Measurements from ENCODE around the gene SNX19.

SNX19 gene

GRCh38 chr11:130839981-130840666 lies 76.2 kb downstream of the SNX19 start:
- peaks cover 2% of the 10 kb centered on the region for H3K9me3 ChIP-seq (ENCODE audit: control insufficient read depth, low read length)
- no peak overlapping the region for H3K4me2 ChIP-seq (ENCODE audit: low read length, poor library complexity, severe bottlenecking)
- H3K9ac ChIP-seq (ENCODE audit: low read length): peak overlapping the region; percentile 77
- H3K4ac ChIP-seq (ENCODE audit: low read depth in 1 of 2, low read length in 2 of 2): no peak overlapping the region
- H2BK12ac ChIP-seq (ENCODE audit: low read length in 2 of 2): no peak overlapping the region
- H3K4me3 ChIP-seq (ENCODE audit: insufficient read depth in 1 of 2, low read depth in 1 of 2, low read length in 2 of 2): peak overlapping the region in 1 of 2 experiments; percentile 73
- no peaks in the 10 kb centered on the region for H3K79me1 ChIP-seq (replicated peaks; ENCODE audit: low read length, poor library complexity, severe bottlenecking)
- no peaks in the 10 kb centered on the region for H3K27me3 ChIP-seq (ENCODE audit: control insufficient read depth in 1 of 2, insufficient read depth in 1 of 2, low read length in 2 of 2)
- WGBS: 18% methylated on average over 3 of the region's 3 CpGs
- H3K14ac ChIP-seq (ENCODE audit: low read length in 2 of 2): no peak overlapping the region
- no peak overlapping the region for H2BK120ac ChIP-seq (ENCODE audit: low read depth, low read length)
- H3K36me3 ChIP-seq (ENCODE audit: control insufficient read depth in 1 of 2, insufficient read depth in 2 of 2, low read depth in 1 of 2, low read length in 2 of 2): no peaks in the 10 kb centered on the region
- peak overlapping the region in 1 of 2 experiments; percentile 61 for H3K18ac ChIP-seq (ENCODE audit: low read depth in 1 of 2, low read length in 2 of 2)
- DNase-seq: peak; percentile 77
- H4K8ac ChIP-seq (ENCODE audit: low read length): no peak overlapping the region
- no peak overlapping the region for H3K27ac ChIP-seq (ENCODE audit: low read length, poor library complexity, severe bottlenecking)
- no peak overlapping the region for H2BK15ac ChIP-seq (ENCODE audit: low read depth, poor library complexity, severe bottlenecking)
- no peak overlapping the region for H3K23ac ChIP-seq (ENCODE audit: low read length in 2 of 2)
- H3K4me1 ChIP-seq (ENCODE audit: control insufficient read depth, insufficient read depth, low read depth, low read length): no peaks in the 10 kb centered on the region
- H2BK5ac ChIP-seq (ENCODE audit: low read depth, low read length, poor library complexity, severe bottlenecking): no peak overlapping the region
- no peak overlapping the region for H2AK5ac ChIP-seq (ENCODE audit: low read length, severe bottlenecking)
- H4K91ac ChIP-seq (ENCODE audit: low read length): no peak overlapping the region
- H2AFZ ChIP-seq (ENCODE audit: low read depth, low read length): no peak overlapping the region

GRCh38 chr11:130837194-130837593 lies 79.1 kb downstream of the SNX19 start:
- Histone ChIP-seq H3K9ac (ENCODE audit: low read length) (no peak overlapping the region), H3K27ac (ENCODE audit: low read length, poor library complexity, severe bottlenecking) (no peak overlapping the region), H2AK5ac (ENCODE audit: low read length, severe bottlenecking) (no peak overlapping the region), H3K4me3 (ENCODE audit: insufficient read depth in 1 of 2, low read depth in 1 of 2, low read length in 2 of 2) (no peak overlapping the region), H2AFZ (ENCODE audit: low read depth, low read length) (no peak overlapping the region), H3K4ac (ENCODE audit: low read depth in 1 of 2, low read length in 2 of 2) (no peak overlapping the region), H3K79me1 (replicated peaks; ENCODE audit: low read length, poor library complexity, severe bottlenecking) (no peaks in the 10 kb centered on the region), H3K23ac (ENCODE audit: low read length in 2 of 2) (no peak overlapping the region), H2BK12ac (ENCODE audit: low read length in 2 of 2) (no peak overlapping the region), H4K8ac (ENCODE audit: low read length) (no peak overlapping the region), H2BK120ac (ENCODE audit: low read depth, low read length) (no peak overlapping the region), H3K36me3 (ENCODE audit: control insufficient read depth in 1 of 2, insufficient read depth in 2 of 2, low read depth in 1 of 2, low read length in 2 of 2) (no peaks in the 10 kb centered on the region), H3K14ac (ENCODE audit: low read length in 2 of 2) (no peak overlapping the region), H4K91ac (ENCODE audit: low read length) (no peak overlapping the region), H3K4me1 (ENCODE audit: control insufficient read depth, insufficient read depth, low read depth, low read length) (no peaks in the 10 kb centered on the region), H3K27me3 (ENCODE audit: control insufficient read depth in 1 of 2, insufficient read depth in 1 of 2, low read length in 2 of 2) (no peaks in the 10 kb centered on the region), H3K18ac (ENCODE audit: low read depth in 1 of 2, low read length in 2 of 2) (no peak overlapping the region), H2BK5ac (ENCODE audit: low read depth, low read length, poor library complexity, severe bottlenecking) (no peak overlapping the region), H3K4me2 (ENCODE audit: low read length, poor library complexity, severe bottlenecking) (no peak overlapping the region), H2BK15ac (ENCODE audit: low read depth, poor library complexity, severe bottlenecking) (no peak overlapping the region), H3K9me3 (ENCODE audit: control insufficient read depth, low read length) (peaks cover 2% of the 10 kb centered on the region)
- DNase-seq: no peak

DNA sequence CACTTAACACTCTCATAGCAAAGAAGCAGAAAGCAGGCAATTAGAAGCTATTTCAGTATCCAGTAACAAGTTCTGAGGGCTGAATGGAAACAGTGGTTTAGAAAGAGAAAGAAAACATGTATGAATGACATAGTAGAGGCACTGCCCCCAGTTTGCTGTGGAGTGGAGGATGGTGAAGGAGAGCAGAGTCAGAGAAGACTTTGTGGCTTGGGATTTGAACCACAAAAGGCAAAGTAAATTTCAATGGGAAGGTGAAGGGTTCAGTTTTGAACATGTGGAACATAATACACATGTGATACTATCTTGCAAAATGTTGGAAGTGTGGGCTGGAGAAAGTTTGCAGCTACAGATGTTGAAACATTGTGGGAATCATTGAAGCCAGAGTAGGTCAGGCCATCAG lies 81.4 kb downstream of the SNX19 start:
- H4K8ac ChIP-seq (ENCODE audit: low read length): no peak overlapping the region
- H3K9ac ChIP-seq (ENCODE audit: low read length): no peak overlapping the region
- H3K4me2 ChIP-seq (ENCODE audit: low read length, poor library complexity, severe bottlenecking): no peak overlapping the region
- H2AFZ ChIP-seq (ENCODE audit: low read depth, low read length): no peak overlapping the region
- peak; percentile 32 for DNase-seq
- H3K14ac ChIP-seq (ENCODE audit: low read length in 2 of 2): no peak overlapping the region
- H3K23ac ChIP-seq (ENCODE audit: low read length in 2 of 2): no peak overlapping the region
- no peak overlapping the region for H3K18ac ChIP-seq (ENCODE audit: low read depth in 1 of 2, low read length in 2 of 2)
- H2BK5ac ChIP-seq (ENCODE audit: low read depth, low read length, poor library complexity, severe bottlenecking): no peak overlapping the region
- no peak overlapping the region for H2BK15ac ChIP-seq (ENCODE audit: low read depth, poor library complexity, severe bottlenecking)
- H3K27me3 ChIP-seq (ENCODE audit: control insufficient read depth in 1 of 2, insufficient read depth in 1 of 2, low read length in 2 of 2): no peaks in the 10 kb centered on the region
- H3K4me3 ChIP-seq (ENCODE audit: insufficient read depth in 1 of 2, low read depth in 1 of 2, low read length in 2 of 2): no peak overlapping the region
- no peak overlapping the region for H2BK12ac ChIP-seq (ENCODE audit: low read length in 2 of 2)
- no peaks in the 10 kb centered on the region for H3K79me1 ChIP-seq (replicated peaks; ENCODE audit: low read length, poor library complexity, severe bottlenecking)
- peaks cover 2% of the 10 kb centered on the region for H3K4me1 ChIP-seq (ENCODE audit: control insufficient read depth, insufficient read depth, low read depth, low read length)
- H3K9me3 ChIP-seq (ENCODE audit: control insufficient read depth, low read length): peaks cover 2% of the 10 kb centered on the region
- H4K91ac ChIP-seq (ENCODE audit: low read length): no peak overlapping the region
- H2BK120ac ChIP-seq (ENCODE audit: low read depth, low read length): no peak overlapping the region
- no peaks in the 10 kb centered on the region for H3K36me3 ChIP-seq (ENCODE audit: control insufficient read depth in 1 of 2, insufficient read depth in 2 of 2, low read depth in 1 of 2, low read length in 2 of 2)
- no peak overlapping the region for H2AK5ac ChIP-seq (ENCODE audit: low read length, severe bottlenecking)
- H3K4ac ChIP-seq (ENCODE audit: low read depth in 1 of 2, low read length in 2 of 2): no peak overlapping the region
- no peak overlapping the region for H3K27ac ChIP-seq (ENCODE audit: low read length, poor library complexity, severe bottlenecking)

GRCh38 chr11:130832566-130833425 lies 83.5 kb downstream of the SNX19 start:
- no peaks in the 10 kb centered on the region for H3K36me3 ChIP-seq (ENCODE audit: control insufficient read depth in 1 of 2, insufficient read depth in 2 of 2, low read depth in 1 of 2, low read length in 2 of 2)
- H4K8ac ChIP-seq (ENCODE audit: low read length): no peak overlapping the region
- no peak overlapping the region for H3K14ac ChIP-seq (ENCODE audit: low read length in 2 of 2)
- H2BK12ac ChIP-seq (ENCODE audit: low read length in 2 of 2): no peak overlapping the region
- H3K9ac ChIP-seq (ENCODE audit: low read length): peak overlapping the region; percentile 12
- no peaks in the 10 kb centered on the region for H3K79me1 ChIP-seq (replicated peaks; ENCODE audit: low read length, poor library complexity, severe bottlenecking)
- H2AK5ac ChIP-seq (ENCODE audit: low read length, severe bottlenecking): no peak overlapping the region
- H3K4me1 ChIP-seq (ENCODE audit: control insufficient read depth, insufficient read depth, low read depth, low read length): peaks cover 4% of the 10 kb centered on the region
- H2BK5ac ChIP-seq (ENCODE audit: low read depth, low read length, poor library complexity, severe bottlenecking): no peak overlapping the region
- no peak overlapping the region for H2AFZ ChIP-seq (ENCODE audit: low read depth, low read length)
- H3K23ac ChIP-seq (ENCODE audit: low read length in 2 of 2): no peak overlapping the region
- no peak overlapping the region for H3K4me3 ChIP-seq (ENCODE audit: insufficient read depth in 1 of 2, low read depth in 1 of 2, low read length in 2 of 2)
- peak; percentile 37 for DNase-seq
- no peak overlapping the region for H3K18ac ChIP-seq (ENCODE audit: low read depth in 1 of 2, low read length in 2 of 2)
- no peak overlapping the region for H2BK120ac ChIP-seq (ENCODE audit: low read depth, low read length)
- no peak overlapping the region for H3K4me2 ChIP-seq (ENCODE audit: low read length, poor library complexity, severe bottlenecking)
- H2BK15ac ChIP-seq (ENCODE audit: low read depth, poor library complexity, severe bottlenecking): no peak overlapping the region
- H3K27me3 ChIP-seq (ENCODE audit: control insufficient read depth in 1 of 2, insufficient read depth in 1 of 2, low read length in 2 of 2): no peaks in the 10 kb centered on the region
- WGBS: 73% methylated on average over 9 of the region's 9 CpGs
- no peak overlapping the region for H3K27ac ChIP-seq (ENCODE audit: low read length, poor library complexity, severe bottlenecking)
- H4K91ac ChIP-seq (ENCODE audit: low read length): no peak overlapping the region
- no peak overlapping the region for H3K4ac ChIP-seq (ENCODE audit: low read depth in 1 of 2, low read length in 2 of 2)
- peaks cover 2% of the 10 kb centered on the region for H3K9me3 ChIP-seq (ENCODE audit: control insufficient read depth, low read length)
